HPDE6-E6E7 (cell line): ENCODE results near the gene MED9.
"Not testable (repeated sequence)": the region's sequence is repeated elsewhere in the genome, so short reads cannot be mapped to it uniquely, and the experiment has no call there.

Experiments used
- DNase-seq: peaks from one replicate; pipeline ENCODE4 v3.0.0; 2011; ENCODE audit warnings: missing footprints; ENCODE audit errors: extremely low spot score

Gene MED9

GRCh38 chr17:17476865-17477467, at the start of gene MED9:
Gene MED9, plus strand, starts transcription at chr17:17477000. Its CDS starts 42 bp downstream, at chr17:17477042.
- peak; percentile 94 for DNase-seq

GRCh38 chr17:17429222-17429621, 47.6 kb upstream of the MED9 start:
- no peak for DNase-seq

- not testable (repeated sequence) for DNase-seq
Observed at GRCh38 chr17:17430924-17431323, 45.9 kb upstream of the MED9 start.

- DNase-seq, result no peak
Observed at GRCh38 chr17:17431605-17432004, 45.2 kb upstream of the MED9 start.

- no peak for DNase-seq
Observed at GRCh38 chr17:17433000-17433703, 43.6 kb upstream of the MED9 start.

GRCh38 chr17:17434477-17434876, 42.3 kb upstream of the MED9 start:
- DNase-seq, result no peak

- no peak for DNase-seq
Observed at GRCh38 chr17:17435323-17435722, 41.5 kb upstream of the MED9 start.

- DNase-seq, result no peak
Observed at GRCh38 chr17:17437461-17437860, 39.3 kb upstream of the MED9 start.

- no peak for DNase-seq
Observed at GRCh38 chr17:17437893-17438292, 38.9 kb upstream of the MED9 start.

- no peak for DNase-seq
Observed at GRCh38 chr17:17440010-17440843, 36.6 kb upstream of the MED9 start.

GRCh38 chr17:17440938-17441675, 35.7 kb upstream of the MED9 start:
- no peak for DNase-seq

- no peak for DNase-seq
Observed at GRCh38 chr17:17443173-17443572, 33.6 kb upstream of the MED9 start.

- no peak for DNase-seq
Observed at GRCh38 chr17:17445296-17445924, 31.4 kb upstream of the MED9 start.

- peak; percentile 43 for DNase-seq
Observed at GRCh38 chr17:17445925-17446665, 30.7 kb upstream of the MED9 start.

GRCh38 chr17:17446666-17447155, 30.1 kb upstream of the MED9 start:
- DNase-seq, result no peak

- DNase-seq, result no peak
Observed at GRCh38 chr17:17447264-17447663, 29.5 kb upstream of the MED9 start.

GRCh38 chr17:17448076-17448475, 28.7 kb upstream of the MED9 start:
- DNase-seq, result no peak

- DNase-seq, result no peak
Observed at GRCh38 chr17:17448723-17449122, 28.1 kb upstream of the MED9 start.

- DNase-seq, result no peak
Observed at GRCh38 chr17:17453088-17453487, 23.7 kb upstream of the MED9 start.

- DNase-seq, result no peak
Observed at GRCh38 chr17:17454276-17454675, 22.5 kb upstream of the MED9 start.

GRCh38 chr17:17454700-17455099, 22.1 kb upstream of the MED9 start:
- DNase-seq, result not testable (repeated sequence)
